Measurements from ENCODE around the gene OGFR. TPM values are rescaled to one million over a fixed set of nuclear protein-coding genes. Genes with fewer than 3 reads are reported as not detected.
A peak's percentile ranks its signal among the peaks of the same experiment; 100 is the strongest.

Gene OGFR
- total and polyA plus RNA-seq, 2 experiments from 2014 or later: 49.9 to 83.1 TPM

- Histone ChIP-seq H3K4me3 (no peak overlapping the region), H3K27me3 (peaks cover 26% of the 10 kb centered on the region), H3K9me3 (ENCODE audit: low read depth) (no peaks in the 10 kb centered on the region), H3K36me3 (peaks cover 15% of the 10 kb centered on the region), H3K27ac (no peak overlapping the region), H3K4me1 (ENCODE audit: low read depth) (peaks cover 3% of the 10 kb centered on the region)
- TF ChIP-seq CTCF (IDR thresholded peaks at IDR 0.05; ENCODE audit: low read depth, low read length): no peak
- no peak for DNase-seq (ENCODE audit: low read depth in 1 of 2, low spot score in 1 of 2)
Measured at GRCh38 chr20:62813588-62813987, 9.0 kb downstream of the OGFR start.

GRCh38 chr20:62814060-62814708 is 9.5 kb downstream of the OGFR start:
- H3K27ac ChIP-seq: no peak overlapping the region
- no peak for DNase-seq (ENCODE audit: low read depth in 1 of 2, low spot score in 1 of 2)
- no peak overlapping the region for H3K4me3 ChIP-seq
- H3K36me3 ChIP-seq: peaks cover 15% of the 10 kb centered on the region
- H3K4me1 ChIP-seq (ENCODE audit: low read depth): peaks cover 3% of the 10 kb centered on the region
- no peak for TF ChIP-seq CTCF (IDR thresholded peaks at IDR 0.05; ENCODE audit: low read depth, low read length)
- peaks cover 26% of the 10 kb centered on the region for H3K27me3 ChIP-seq
- no peaks in the 10 kb centered on the region for H3K9me3 ChIP-seq (ENCODE audit: low read depth)

GRCh38 chr20:62814709-62815065 is 10.1 kb downstream of the OGFR start:
- Histone ChIP-seq H3K4me3 (no peak overlapping the region), H3K36me3 (peaks cover 14% of the 10 kb centered on the region), H3K4me1 (ENCODE audit: low read depth) (peaks cover 3% of the 10 kb centered on the region), H3K27ac (no peak overlapping the region), H3K9me3 (ENCODE audit: low read depth) (no peaks in the 10 kb centered on the region), H3K27me3 (peaks cover 26% of the 10 kb centered on the region)
- TF ChIP-seq CTCF (IDR thresholded peaks at IDR 0.05; ENCODE audit: low read depth, low read length): no peak
- no peak for DNase-seq (ENCODE audit: low read depth in 1 of 2, low spot score in 1 of 2)

GRCh38 chr20:62815066-62815991 is 10.7 kb downstream of the OGFR start:
- Histone ChIP-seq H3K9me3 (ENCODE audit: low read depth) (no peaks in the 10 kb centered on the region), H3K27ac (no peak overlapping the region), H3K36me3 (peaks cover 7% of the 10 kb centered on the region), H3K27me3 (peaks cover 26% of the 10 kb centered on the region), H3K4me1 (ENCODE audit: low read depth) (peaks cover 3% of the 10 kb centered on the region), H3K4me3 (no peak overlapping the region)
- TF ChIP-seq CTCF (IDR thresholded peaks at IDR 0.05; ENCODE audit: low read depth, low read length): no peak
- DNase-seq (ENCODE audit: low read depth in 1 of 2, low spot score in 1 of 2): peak; percentile 44 to 68

- Histone ChIP-seq H3K27ac (no peak overlapping the region), H3K9me3 (ENCODE audit: low read depth) (no peaks in the 10 kb centered on the region), H3K4me3 (peak overlapping the region; percentile 24), H3K27me3 (peaks cover 26% of the 10 kb centered on the region), H3K4me1 (ENCODE audit: low read depth) (peaks cover 3% of the 10 kb centered on the region), H3K36me3 (peaks cover 4% of the 10 kb centered on the region)
- DNase-seq (ENCODE audit: low read depth in 1 of 2, low spot score in 1 of 2): peak in 1 of 2 donors; percentile 46
- no peak for TF ChIP-seq CTCF (IDR thresholded peaks at IDR 0.05; ENCODE audit: low read depth, low read length)
Measured at GRCh38 chr20:62816031-62816883, 11.6 kb downstream of the OGFR start.
